ENCODE results near the gene PALD1.

DNA sequence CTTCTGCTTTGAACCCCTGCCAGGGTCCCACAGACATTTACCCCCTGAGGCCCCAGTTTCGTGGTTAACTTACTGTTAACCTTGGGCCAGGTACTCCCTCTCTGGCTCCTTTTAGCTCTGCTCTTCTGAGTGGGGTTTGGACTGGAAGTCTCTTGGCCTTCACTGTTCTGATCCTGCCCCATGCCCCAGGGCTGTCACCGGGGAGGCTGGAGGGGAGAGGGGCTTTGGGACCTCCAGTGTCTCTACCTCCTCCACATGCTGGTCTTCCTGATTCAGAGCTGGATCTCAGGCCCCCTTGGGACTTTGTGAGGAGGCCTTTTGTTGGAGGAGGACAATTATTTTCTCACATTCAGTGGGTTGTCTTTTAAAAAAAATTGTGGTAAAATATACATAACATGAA is 12.7 kb upstream of the PALD1 start:
- TF ChIP-seq, protein P1, sequence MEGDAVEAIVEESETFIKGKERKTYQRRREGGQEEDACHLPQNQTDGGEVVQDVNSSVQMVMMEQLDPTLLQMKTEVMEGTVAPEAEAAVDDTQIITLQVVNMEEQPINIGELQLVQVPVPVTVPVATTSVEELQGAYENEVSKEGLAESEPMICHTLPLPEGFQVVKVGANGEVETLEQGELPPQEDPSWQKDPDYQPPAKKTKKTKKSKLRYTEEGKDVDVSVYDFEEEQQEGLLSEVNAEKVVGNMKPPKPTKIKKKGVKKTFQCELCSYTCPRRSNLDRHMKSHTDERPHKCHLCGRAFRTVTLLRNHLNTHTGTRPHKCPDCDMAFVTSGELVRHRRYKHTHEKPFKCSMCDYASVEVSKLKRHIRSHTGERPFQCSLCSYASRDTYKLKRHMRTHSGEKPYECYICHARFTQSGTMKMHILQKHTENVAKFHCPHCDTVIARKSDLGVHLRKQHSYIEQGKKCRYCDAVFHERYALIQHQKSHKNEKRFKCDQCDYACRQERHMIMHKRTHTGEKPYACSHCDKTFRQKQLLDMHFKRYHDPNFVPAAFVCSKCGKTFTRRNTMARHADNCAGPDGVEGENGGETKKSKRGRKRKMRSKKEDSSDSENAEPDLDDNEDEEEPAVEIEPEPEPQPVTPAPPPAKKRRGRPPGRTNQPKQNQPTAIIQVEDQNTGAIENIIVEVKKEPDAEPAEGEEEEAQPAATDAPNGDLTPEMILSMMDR (conservative IDR thresholded peaks at IDR 0.05) = no peak
- no peak for TF ChIP-seq ZFX (IDR thresholded peaks at IDR 0.05)
